ENCODE results near the gene DDB1.
A peak's percentile ranks its signal among the peaks of the same experiment; 100 is the strongest.

DDB1 gene

DNA sequence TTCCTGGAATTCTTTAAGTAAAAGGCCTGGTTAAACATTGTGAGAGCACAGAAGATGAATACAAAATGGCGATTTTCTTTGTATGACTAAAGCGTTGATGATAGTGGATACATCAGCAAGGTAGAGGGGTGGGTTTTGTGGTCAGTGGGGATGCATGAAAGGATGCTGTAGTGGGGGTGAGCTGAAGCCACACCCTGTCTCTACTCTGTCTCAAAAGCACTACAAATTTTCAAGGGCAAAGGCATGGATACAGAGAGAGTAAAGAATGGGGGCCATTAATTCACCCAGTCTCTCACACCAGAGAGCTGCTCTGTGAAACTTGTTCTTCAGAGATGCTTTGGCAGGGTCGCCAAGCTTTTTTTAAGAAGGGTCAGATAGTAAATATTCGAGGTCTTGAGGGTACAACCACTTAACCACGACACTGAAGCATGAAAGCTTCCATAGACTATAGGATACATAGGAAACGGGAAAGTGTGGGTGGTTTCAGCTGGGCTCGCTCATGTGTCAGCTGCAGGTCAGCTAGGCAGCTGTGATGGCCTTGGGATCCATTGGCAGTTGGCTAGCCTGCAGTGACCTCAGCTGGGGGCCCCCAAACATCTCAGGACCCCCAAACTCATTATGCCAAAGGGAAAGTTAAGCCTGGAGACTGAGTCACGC lies 37.6 kb upstream of the DDB1 start:
- no peak overlapping the region for H3K4me3 ChIP-seq (ENCODE audit: low read depth, low read length)
- TF ChIP-seq CTCF (IDR thresholded peaks at IDR 0.05; ENCODE audit: low read depth, low read length, missing control alignments) = no peak
- DNase-seq (ENCODE audit: low read depth) = no peak

- TF ChIP-seq CTCF (IDR thresholded peaks at IDR 0.05; ENCODE audit: low read depth, low read length, missing control alignments) = no peak
- DNase-seq (ENCODE audit: low read depth) = no peak
- no peak overlapping the region for H3K4me3 ChIP-seq (ENCODE audit: low read depth, low read length)
These were observed 36.8 kb upstream of the DDB1 start for GRCh38 chr11:61369372-61370348.

DNA sequence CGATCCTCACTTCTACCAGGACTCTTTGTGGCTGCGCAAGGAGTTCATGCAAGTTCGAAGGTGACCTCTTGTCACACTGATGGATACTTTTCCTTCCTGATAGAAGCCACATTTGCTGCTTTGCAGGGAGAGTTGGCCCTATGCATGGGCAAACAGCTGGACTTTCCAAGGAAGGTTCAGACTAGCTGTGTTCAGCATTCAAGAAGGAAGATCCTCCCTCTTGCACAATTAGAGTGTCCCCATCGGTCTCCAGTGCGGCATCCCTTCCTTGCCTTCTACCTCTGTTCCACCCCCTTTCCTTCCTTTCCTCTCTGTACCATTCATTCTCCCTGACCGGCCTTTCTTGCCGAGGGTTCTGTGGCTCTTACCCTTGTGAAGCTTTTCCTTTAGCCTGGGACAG lies 35.7 kb upstream of the DDB1 start:
- no peak for DNase-seq (ENCODE audit: low read depth)
- TF ChIP-seq CTCF (IDR thresholded peaks at IDR 0.05; ENCODE audit: low read depth, low read length, missing control alignments) = no peak
- no peak overlapping the region for H3K4me3 ChIP-seq (ENCODE audit: low read depth, low read length)

- TF ChIP-seq CTCF (IDR thresholded peaks at IDR 0.05; ENCODE audit: low read depth, low read length, missing control alignments) = no peak
These were observed 34.5 kb upstream of the DDB1 start for GRCh38 chr11:61367406-61367805.

GRCh38 chr11:61364012-61364675 lies 31.2 kb upstream of the DDB1 start:
- no peak overlapping the region for H3K4me3 ChIP-seq (ENCODE audit: low read depth, low read length)
- TF ChIP-seq CTCF (IDR thresholded peaks at IDR 0.05; ENCODE audit: low read depth, low read length, missing control alignments) = no peak
- DNase-seq (ENCODE audit: low read depth) = no peak

More at GRCh38 chr11:61367406-61367805, 34.5 kb upstream of the DDB1 start:
- no peak for DNase-seq (ENCODE audit: low read depth)
- no peak overlapping the region for H3K4me3 ChIP-seq (ENCODE audit: low read depth, low read length)

DNA sequence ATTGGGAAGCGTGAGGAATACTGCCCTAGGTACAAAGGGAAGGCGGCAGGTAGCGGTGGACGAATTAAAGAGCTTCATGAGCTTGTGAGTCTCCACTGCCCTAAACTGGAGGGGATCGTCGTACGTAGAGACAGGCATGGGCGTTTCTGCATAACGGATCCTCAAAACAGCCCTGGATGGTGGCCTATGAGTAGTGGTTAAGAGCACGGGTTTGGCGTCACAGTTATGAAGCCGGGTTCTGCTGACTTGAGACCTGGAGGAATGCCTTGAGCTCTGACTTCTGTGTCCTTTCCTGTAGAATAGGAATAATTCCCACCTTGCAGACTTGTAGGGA lies 29.6 kb upstream of the DDB1 start:
- DNase-seq (ENCODE audit: low read depth) = no peak
- no peak for TF ChIP-seq CTCF (IDR thresholded peaks at IDR 0.05; ENCODE audit: low read depth, low read length, missing control alignments)
- peak overlapping the region; percentile 80 for H3K4me3 ChIP-seq (ENCODE audit: low read depth, low read length)

All from GM12864 (cell line).